Suprapubic skin (tissue), 4 donors: Measurements from ENCODE around the gene DGCR2. TPM values are rescaled to one million over a fixed set of nuclear protein-coding genes. Genes with fewer than 3 reads are reported as not detected.
"Not testable (repeated sequence)": the region's sequence is repeated elsewhere in the genome, so short reads cannot be mapped to it uniquely, and the experiment has no call there.

ENCODE experiments used
- DNase-seq, 2 donors: peaks; one replicate each; pipeline ENCODE4 v3.0.0-alpha.2; 2019; ENCODE audit warnings: low spot score in 2 of 2
- H3K27ac ChIP-seq: fragments of 200-600 bp; sonication (generic); one replicate; pipeline ENCODE4 v1.5.1; 2019
- H3K27me3 ChIP-seq: fragments of 200-600 bp; sonication (generic); one replicate; pipeline ENCODE4 v1.5.1; 2019
- H3K36me3 ChIP-seq: fragments of 200-600 bp; sonication (generic); one replicate; pipeline ENCODE4 v1.5.1; 2019
- H3K4me1 ChIP-seq: fragments of 200-600 bp; sonication (generic); one replicate; pipeline ENCODE4 v1.5.1; 2019
- H3K4me3 ChIP-seq: fragments of 200-600 bp; sonication (generic); one replicate; pipeline ENCODE4 v1.5.1; 2019; ENCODE audit warnings: mild to moderate bottlenecking
- H3K9me3 ChIP-seq: fragments of 200-600 bp; sonication (generic); one replicate; pipeline ENCODE4 v1.5.1; 2019
- CTCF ChIP-seq, 2 donors: fragments of 200-600 bp in 1 of 2; fragments of 450-650 bp in 1 of 2; sonication (generic) in 1 of 2; IDR thresholded peaks; one replicate each; pipeline ENCODE4 v1.5.1; 2016 to 2019; ENCODE audit warnings: antibody characterized with exemption in 2 of 2, mild to moderate bottlenecking in 1 of 2, moderate library complexity in 1 of 2
- EP300 ChIP-seq: sonication (generic); formaldehyde crosslinking; IDR thresholded peaks from one replicate; pipeline ENCODE4 v1.6.1; 2017; ENCODE audit warnings: antibody characterized with exemption
- POLR2A ChIP-seq, 2 donors: fragments of 450-650 bp; IDR thresholded peaks; one replicate each; pipeline ENCODE4 v1.6.1; 2017; ENCODE audit warnings: antibody characterized with exemption in 2 of 2, mild to moderate bottlenecking in 2 of 2, moderate library complexity in 2 of 2
- POLR2AphosphoS5 ChIP-seq, 3 donors: sonication (generic); formaldehyde crosslinking; IDR thresholded peaks; one replicate each; pipeline ENCODE4 v1.6.1; 2017; ENCODE audit warnings: antibody characterized with exemption in 3 of 3
- WGBS: methylation state at CpG from one replicate; pipeline ENCODE4 v1.1.5; 2018; 5-methylcytosine and 5-hydroxymethylcytosine counted together
- total RNA-seq, 4 donors: library from RNA; depleted of rRNA; stranded (reverse); fragments of >200 nt; gene quantifications; one replicate each; pipeline ENCODE4 v1.1.0, GENCODE V29; 2016

The DGCR2 gene
- total RNA-seq, 4 donors from 2014 or later: 115 to 172 (median 130) TPM

GRCh38 chr22:19056951-19057401 lies 65.2 kb downstream of the DGCR2 start:
- H3K27me3 ChIP-seq: no peaks in the 10 kb centered on the region
- TF ChIP-seq POLR2A (IDR thresholded peaks at IDR 0.05) (no peak), CTCF (IDR thresholded peaks at IDR 0.05) (no peak), EP300 (no peak), POLR2AphosphoS5 (IDR thresholded peaks at IDR 0.05) (no peak)
- H3K4me1 ChIP-seq: no peaks in the 10 kb centered on the region
- 92% methylated on average over 13 of the region's 13 CpGs for WGBS
- no peaks in the 10 kb centered on the region for H3K9me3 ChIP-seq
- H3K36me3 ChIP-seq: peaks cover 80% of the 10 kb centered on the region
- no peak overlapping the region for H3K27ac ChIP-seq
- DNase-seq: peak; percentile 50 to 54
- H3K4me3 ChIP-seq: no peak overlapping the region

GRCh38 chr22:19055801-19056200 lies 66.4 kb downstream of the DGCR2 start:
- H3K36me3 ChIP-seq: peaks cover 78% of the 10 kb centered on the region
- peak; percentile 40 to 65 for DNase-seq
- no peak overlapping the region for H3K4me3 ChIP-seq
- no peak overlapping the region for H3K27ac ChIP-seq
- no peaks in the 10 kb centered on the region for H3K4me1 ChIP-seq
- WGBS: 88% methylated on average over 16 of the region's 17 CpGs
- H3K27me3 ChIP-seq: no peaks in the 10 kb centered on the region
- no peaks in the 10 kb centered on the region for H3K9me3 ChIP-seq
- no peak for TF ChIP-seq CTCF (IDR thresholded peaks at IDR 0.05)
- no peak for TF ChIP-seq EP300
- no peak for TF ChIP-seq POLR2AphosphoS5 (IDR thresholded peaks at IDR 0.05)
- TF ChIP-seq POLR2A (IDR thresholded peaks at IDR 0.05): no peak

GRCh38 chr22:19052941-19053541 lies 69.2 kb downstream of the DGCR2 start:
- Histone ChIP-seq H3K4me3 (no peak overlapping the region), H3K27me3 (no peaks in the 10 kb centered on the region), H3K27ac (no peak overlapping the region), H3K4me1 (no peaks in the 10 kb centered on the region), H3K9me3 (no peaks in the 10 kb centered on the region), H3K36me3 (peaks cover 72% of the 10 kb centered on the region)
- WGBS: 41% methylated on average over 4 of the region's 4 CpGs
- DNase-seq: peak; percentile 24 to 30
- TF ChIP-seq POLR2A (IDR thresholded peaks at IDR 0.05): no peak
- no peak for TF ChIP-seq POLR2AphosphoS5 (IDR thresholded peaks at IDR 0.05)
- TF ChIP-seq EP300: no peak
- TF ChIP-seq CTCF (IDR thresholded peaks at IDR 0.05): no peak

GRCh38 chr22:19051381-19052072 lies 70.7 kb downstream of the DGCR2 start:
- Histone ChIP-seq H3K9me3 (no peaks in the 10 kb centered on the region), H3K27me3 (no peaks in the 10 kb centered on the region), H3K4me1 (no peaks in the 10 kb centered on the region), H3K4me3 (no peak overlapping the region), H3K27ac (no peak overlapping the region), H3K36me3 (peaks cover 72% of the 10 kb centered on the region)
- WGBS: 65% methylated on average over 10 of the region's 10 CpGs
- DNase-seq: no peak
- TF ChIP-seq POLR2AphosphoS5 (IDR thresholded peaks at IDR 0.05): no peak
- TF ChIP-seq CTCF (IDR thresholded peaks at IDR 0.05): no peak
- TF ChIP-seq POLR2A (IDR thresholded peaks at IDR 0.05): no peak
- no peak for TF ChIP-seq EP300

GRCh38 chr22:19050847-19051246 lies 71.4 kb downstream of the DGCR2 start:
- not testable (repeated sequence) for H3K27ac ChIP-seq, DNase-seq, H3K9me3 ChIP-seq, H3K4me3 ChIP-seq, H3K4me1 ChIP-seq, H3K27me3 ChIP-seq
- peaks cover 72% of the 10 kb centered on the region for H3K36me3 ChIP-seq
- 96% methylated on average over 4 of the region's 4 CpGs for WGBS
